Measurements from ENCODE around the gene FAXDC2.

- TF ChIP-seq, protein P1, sequence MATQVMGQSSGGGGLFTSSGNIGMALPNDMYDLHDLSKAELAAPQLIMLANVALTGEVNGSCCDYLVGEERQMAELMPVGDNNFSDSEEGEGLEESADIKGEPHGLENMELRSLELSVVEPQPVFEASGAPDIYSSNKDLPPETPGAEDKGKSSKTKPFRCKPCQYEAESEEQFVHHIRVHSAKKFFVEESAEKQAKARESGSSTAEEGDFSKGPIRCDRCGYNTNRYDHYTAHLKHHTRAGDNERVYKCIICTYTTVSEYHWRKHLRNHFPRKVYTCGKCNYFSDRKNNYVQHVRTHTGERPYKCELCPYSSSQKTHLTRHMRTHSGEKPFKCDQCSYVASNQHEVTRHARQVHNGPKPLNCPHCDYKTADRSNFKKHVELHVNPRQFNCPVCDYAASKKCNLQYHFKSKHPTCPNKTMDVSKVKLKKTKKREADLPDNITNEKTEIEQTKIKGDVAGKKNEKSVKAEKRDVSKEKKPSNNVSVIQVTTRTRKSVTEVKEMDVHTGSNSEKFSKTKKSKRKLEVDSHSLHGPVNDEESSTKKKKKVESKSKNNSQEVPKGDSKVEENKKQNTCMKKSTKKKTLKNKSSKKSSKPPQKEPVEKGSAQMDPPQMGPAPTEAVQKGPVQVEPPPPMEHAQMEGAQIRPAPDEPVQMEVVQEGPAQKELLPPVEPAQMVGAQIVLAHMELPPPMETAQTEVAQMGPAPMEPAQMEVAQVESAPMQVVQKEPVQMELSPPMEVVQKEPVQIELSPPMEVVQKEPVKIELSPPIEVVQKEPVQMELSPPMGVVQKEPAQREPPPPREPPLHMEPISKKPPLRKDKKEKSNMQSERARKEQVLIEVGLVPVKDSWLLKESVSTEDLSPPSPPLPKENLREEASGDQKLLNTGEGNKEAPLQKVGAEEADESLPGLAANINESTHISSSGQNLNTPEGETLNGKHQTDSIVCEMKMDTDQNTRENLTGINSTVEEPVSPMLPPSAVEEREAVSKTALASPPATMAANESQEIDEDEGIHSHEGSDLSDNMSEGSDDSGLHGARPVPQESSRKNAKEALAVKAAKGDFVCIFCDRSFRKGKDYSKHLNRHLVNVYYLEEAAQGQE (IDR thresholded peaks at IDR 0.05; ENCODE audit: insufficient read depth in 1 of 2, low read depth in 2 of 2, low read length in 1 of 2): no peak
- TF ChIP-seq CTCF (IDR thresholded peaks at IDR 0.05) (no peak), POLR2AphosphoS5 (IDR thresholded peaks at IDR 0.05; ENCODE audit: low read depth, low read length) (no peak)
Measured at GRCh38 chr5:154784856-154785255, 65.5 kb downstream of the FAXDC2 start.
